ENCODE data around the gene CCDC169. TPM values are rescaled to one million over a fixed set of nuclear protein-coding genes. Genes with fewer than 3 reads are reported as not detected.

Gene CCDC169
- total RNA-seq, 2 experiments from 2014 or later = 0.30 TPM

- ATAC-seq = no peak
- Mint-ChIP-seq H3K27ac (no peak overlapping the region), H3K9me3 (ENCODE audit: low read depth) (no peaks in the 10 kb centered on the region), H3K4me3 (no peak overlapping the region), H3K27me3 (peaks cover 5% of the 10 kb centered on the region), H3K36me3 (ENCODE audit: low read depth) (no peaks in the 10 kb centered on the region), H3K4me1 (no peaks in the 10 kb centered on the region)
- POLR2A ChIA-PET = no interaction called here
- intact Hi-C loops (cut with DNase I, micrococcal nuclease) = no loop called here
- CTCF ChIA-PET = no interaction called here
- no peak for DNase-seq
These were observed 109.2 kb downstream of the CCDC169 start for GRCh38 chr13:36188441-36188840.

GRCh38 chr13:36183901-36184300, 113.7 kb downstream of the CCDC169 start:
- DNase-seq = no peak
- Mint-ChIP-seq H3K4me1 (no peaks in the 10 kb centered on the region), H3K9me3 (ENCODE audit: low read depth) (peaks cover 3% of the 10 kb centered on the region), H3K36me3 (ENCODE audit: low read depth) (no peaks in the 10 kb centered on the region), H3K4me3 (no peak overlapping the region), H3K27me3 (peaks cover 5% of the 10 kb centered on the region), H3K27ac (no peak overlapping the region)
- ChIA-PET POLR2A (no interaction called here), CTCF (no interaction called here)
- no peak for ATAC-seq
- intact Hi-C loops (cut with DNase I, micrococcal nuclease) = no loop called here

Other genes starting within 250 kb of the CCDC169 start
- gene DCLK1, start 166.4 kb downstream of the CCDC169 start, total RNA-seq = not detected
- gene SOHLH2, start 83.3 kb downstream of the CCDC169 start, total RNA-seq = not detected
- 10 to 100 TPM; 30.2 to 40.4 TPM for gene SPART, start 48.6 kb upstream of the CCDC169 start, total RNA-seq
- under 1 TPM; 0.21 to 0.40 TPM for gene CCNA1, start 134.7 kb upstream of the CCDC169 start, total RNA-seq

Measured in activated CD4-positive, alpha-beta T cell treated with anti-CD3 and anti-CD28 coated beads for 36 hours (primary cell).